ENCODE measurements around the gene LMBR1.
"Not testable (repeated sequence)": the region's sequence is repeated elsewhere in the genome, so short reads cannot be mapped to it uniquely, and the experiment has no call there.

DNA sequence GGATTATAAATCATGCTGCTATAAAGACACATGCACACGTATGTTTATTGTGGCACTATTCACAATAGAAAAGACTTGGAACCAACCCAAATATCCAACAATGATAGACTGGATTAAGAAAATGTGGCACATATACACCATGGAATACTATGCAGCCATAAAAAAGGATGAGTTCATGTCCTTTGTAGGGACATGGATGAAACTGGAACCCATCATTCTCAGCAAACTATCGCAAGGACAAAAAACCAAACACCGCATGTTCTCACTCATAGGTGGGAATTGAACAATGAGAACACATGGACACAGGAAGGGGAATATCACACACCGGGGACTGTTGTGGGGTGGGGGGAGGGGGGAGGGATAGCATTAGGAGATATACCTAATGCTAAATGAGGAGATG, 89.3 kb downstream of the LMBR1 start:
- not testable (repeated sequence) for TF ChIP-seq SP1 (IDR thresholded peaks at IDR 0.05); ELF4 (IDR thresholded peaks at IDR 0.05); CTBP1 (IDR thresholded peaks at IDR 0.05; ENCODE audit: borderline replicate concordance); ZNF384 (IDR thresholded peaks at IDR 0.05); FOXM1 (IDR thresholded peaks at IDR 0.05; ENCODE audit: borderline replicate concordance); BHLHE40 (IDR thresholded peaks at IDR 0.05; ENCODE audit: borderline replicate concordance); ARNT (IDR thresholded peaks at IDR 0.05); SUZ12 (IDR thresholded peaks at IDR 0.05); HDGF (IDR thresholded peaks at IDR 0.05; ENCODE audit: borderline replicate concordance)
